ENCODE results near the gene FCRL6.

Gene FCRL6

GRCh38 chr1:159831412-159832141 lies 29.4 kb downstream of the FCRL6 start:
- no peak for TF ChIP-seq CTCF (IDR thresholded peaks at IDR 0.05; ENCODE audit: borderline replicate concordance, insufficient read depth, low read depth, low read length)
- H3K4me3 ChIP-seq (ENCODE audit: low read depth, low read length), result no peak overlapping the region

DNA sequence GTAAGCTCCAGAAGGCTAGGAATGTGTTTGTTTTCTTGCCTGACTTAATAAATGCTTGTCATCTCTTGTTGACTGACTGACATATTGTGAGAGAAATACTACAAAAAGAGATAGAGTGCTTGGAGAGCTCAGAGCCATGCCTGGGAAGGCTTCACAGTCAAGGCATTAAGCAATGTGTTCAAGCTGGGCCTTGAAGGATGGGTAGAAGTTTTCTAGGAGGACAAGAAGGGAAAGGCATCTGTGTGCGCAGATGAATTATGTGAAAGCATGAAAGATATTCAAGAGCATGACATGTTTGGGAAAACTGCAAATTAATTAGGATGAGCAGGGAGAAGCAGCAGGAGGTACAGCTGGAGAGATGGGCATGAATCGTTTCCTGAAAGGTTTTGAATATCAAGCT lies 30.1 kb downstream of the FCRL6 start:
- H3K4me3 ChIP-seq (ENCODE audit: low read depth, low read length), result no peak overlapping the region
- no peak for TF ChIP-seq CTCF (IDR thresholded peaks at IDR 0.05; ENCODE audit: borderline replicate concordance, insufficient read depth, low read depth, low read length)

- TF ChIP-seq CTCF (IDR thresholded peaks at IDR 0.05; ENCODE audit: borderline replicate concordance, insufficient read depth, low read depth, low read length), result no peak
- H3K4me3 ChIP-seq (ENCODE audit: low read depth, low read length), result no peak overlapping the region
These were observed 33.2 kb downstream of the FCRL6 start for GRCh38 chr1:159835356-159835755.

- peak; percentile 20; the same call in 1 of the 2 replicates for TF ChIP-seq CTCF (IDR thresholded peaks at IDR 0.05; ENCODE audit: borderline replicate concordance, insufficient read depth, low read depth, low read length)
- H3K4me3 ChIP-seq (ENCODE audit: low read depth, low read length), result no peak overlapping the region
These were observed 33.8 kb downstream of the FCRL6 start for GRCh38 chr1:159835862-159836525.

GRCh38 chr1:159838715-159839114 lies 36.6 kb downstream of the FCRL6 start:
- no peak for TF ChIP-seq CTCF (IDR thresholded peaks at IDR 0.05; ENCODE audit: borderline replicate concordance, insufficient read depth, low read depth, low read length)
- H3K4me3 ChIP-seq (ENCODE audit: low read depth, low read length), result no peak overlapping the region

GRCh38 chr1:159839116-159839849 lies 37.1 kb downstream of the FCRL6 start:
- H3K4me3 ChIP-seq (ENCODE audit: low read depth, low read length), result no peak overlapping the region
- no peak for TF ChIP-seq CTCF (IDR thresholded peaks at IDR 0.05; ENCODE audit: borderline replicate concordance, insufficient read depth, low read depth, low read length)
